ENCODE results near the gene FAM24A. TPM values are rescaled to one million over a fixed set of nuclear protein-coding genes. Genes with fewer than 3 reads are reported as not detected.

The FAM24A gene
- total RNA-seq (2022; extraction: Qiagen RNA extraction; ENCODE audit: low read depth): not detected in 5 replicates

DNA sequence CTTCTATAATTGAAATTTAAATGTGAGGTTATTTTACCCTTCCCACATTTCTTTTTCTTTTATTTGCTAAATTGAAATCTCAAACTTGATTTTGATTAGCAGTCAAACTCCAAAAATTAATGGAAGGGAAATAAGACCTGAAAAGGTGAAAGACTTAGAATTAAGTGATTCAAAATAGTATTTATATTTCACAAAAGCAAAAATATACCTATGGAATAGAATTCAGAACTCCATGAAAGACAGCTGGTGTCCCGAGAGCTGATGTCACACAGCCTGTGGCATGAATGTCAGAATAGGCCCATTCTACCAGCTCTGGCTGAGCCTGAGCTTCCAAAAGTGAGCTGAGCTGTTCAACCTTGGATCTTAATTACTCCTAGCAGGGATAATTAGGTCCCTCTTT, at the start of gene FAM24A:
Gene FAM24A (plus strand): TSS at position 301 of the 400 bp plus-strand sequence. CDS start 1,025 bp downstream, outside the sequence.

DNA sequence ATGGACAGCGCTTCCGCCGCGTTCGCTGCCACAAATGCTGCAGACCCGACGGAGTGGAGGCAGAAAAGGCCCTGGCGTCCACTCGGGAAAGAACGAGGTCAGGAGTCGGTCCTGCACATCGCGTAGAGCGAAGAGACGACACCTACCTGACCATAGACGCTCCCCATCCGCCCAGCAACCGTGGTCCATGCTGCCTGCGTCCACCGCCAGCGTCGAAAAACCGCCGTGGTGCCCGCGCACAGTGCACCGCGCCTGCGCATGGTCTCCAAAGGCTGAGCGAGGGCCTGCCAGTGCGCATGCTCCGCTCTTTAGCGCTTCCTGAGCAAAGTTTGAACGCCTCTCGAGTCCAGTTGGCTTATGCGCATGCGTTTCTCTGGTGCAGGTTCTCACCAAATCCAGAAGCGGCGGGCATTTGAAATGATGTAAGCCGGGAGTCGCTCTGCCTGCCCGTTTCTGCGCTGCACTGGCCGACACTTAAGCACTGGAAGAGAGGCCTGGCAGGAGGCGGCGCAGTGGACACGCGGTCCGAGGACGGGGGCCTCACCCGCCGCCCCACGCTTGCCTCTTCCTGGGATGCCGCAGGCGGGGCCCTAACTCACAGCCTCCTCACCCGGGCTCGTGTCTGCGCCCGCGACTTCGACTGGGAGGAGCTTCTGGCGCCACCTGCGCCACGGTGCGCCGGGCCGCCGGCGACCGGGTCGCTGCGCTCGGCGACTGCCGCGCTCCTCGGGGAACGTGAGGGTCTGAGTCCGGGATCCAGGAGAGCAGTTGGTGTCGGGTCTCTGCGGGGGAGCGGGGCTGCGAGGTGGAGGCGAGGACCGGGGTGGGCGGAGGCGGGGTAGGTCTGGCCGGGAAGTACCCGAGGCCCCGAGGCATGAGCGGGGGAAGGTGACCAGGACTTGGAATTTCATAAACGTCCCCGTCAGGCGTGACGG, 30.8 kb upstream of the FAM24A start, which contains the start of gene FAM24B:
Gene FAM24B (minus strand): TSS at position 243 of the 935 bp plus-strand sequence. CDS start 29,066 bp downstream, outside the sequence.

GRCh38 chr10:122953902-122954730, 43.7 kb downstream of the FAM24A start, which contains the start of gene C10orf88:
Gene C10orf88, minus strand, starts transcription at chr10:122954227. Its CDS starts 49 bp downstream, at chr10:122954178.

Other genes starting within 250 kb of the FAM24A start
- not detected in 5 replicates for gene C10orf120, start 210.8 kb upstream of the FAM24A start, total RNA-seq (2022; extraction: Qiagen RNA extraction; ENCODE audit: low read depth)
- gene CUZD1, start 64.8 kb upstream of the FAM24A start, total RNA-seq (2022; extraction: Qiagen RNA extraction; ENCODE audit: low read depth): 0.94 to 1.9 TPM (median 1.3 TPM) in 5 replicates
- 12.4 to 16.3 TPM (median 13.5 TPM) in 5 replicates for gene FAM24B, start 31.0 kb upstream of the FAM24A start, total RNA-seq (2022; extraction: Qiagen RNA extraction; ENCODE audit: low read depth)
- 8.4 to 10.6 TPM (median 10.2 TPM) in 5 replicates for gene C10orf88, start 43.6 kb downstream of the FAM24A start, total RNA-seq (2022; extraction: Qiagen RNA extraction; ENCODE audit: low read depth)
- 3.3 to 5.8 TPM (median 4.6 TPM) in 5 replicates for gene PSTK, start 69.8 kb downstream of the FAM24A start, total RNA-seq (2022; extraction: Qiagen RNA extraction; ENCODE audit: low read depth)
- gene IKZF5, start 98.2 kb downstream of the FAM24A start, total RNA-seq (2022; extraction: Qiagen RNA extraction; ENCODE audit: low read depth): 5.4 to 7.6 TPM (median 6.6 TPM) in 5 replicates
- 6.8 to 10.4 TPM (median 9.2 TPM) in 5 replicates for gene ACADSB, start 98.4 kb downstream of the FAM24A start, total RNA-seq (2022; extraction: Qiagen RNA extraction; ENCODE audit: low read depth)
- gene HMX3, start 225.4 kb downstream of the FAM24A start, total RNA-seq (2022; extraction: Qiagen RNA extraction; ENCODE audit: low read depth): not detected in 5 replicates
- 0.06 to 0.27 TPM (median 0.15 TPM) in 4 of 5 replicates, not detected in the other for gene HMX2, start 237.5 kb downstream of the FAM24A start, total RNA-seq (2022; extraction: Qiagen RNA extraction; ENCODE audit: low read depth)
- gene BUB3, start 243.8 kb downstream of the FAM24A start, total RNA-seq (2022; extraction: Qiagen RNA extraction; ENCODE audit: low read depth): 174 to 206 TPM (median 188 TPM) in 5 replicates